HepG2 (cell line): ENCODE results near the gene CDK5RAP2.

ENCODE experiments used
- CTCF ChIP-seq: sonication (generic); formaldehyde crosslinking; IDR thresholded peaks from 2 replicates; pipeline ENCODE4 v1.5.0; 2020; ENCODE audit warnings: mild to moderate bottlenecking, missing genetic modification reagents, moderate library complexity
- NR2F6 ChIP-seq, 2 experiments: IDR thresholded peaks; 2 replicates each; pipeline ENCODE4 v1.6.1; 2016; ENCODE audit warnings: antibody characterized with exemption in 1 of 2, mild to moderate bottlenecking in 1 of 2
- PRDM15 ChIP-seq: sonication (generic); formaldehyde crosslinking; IDR thresholded peaks from 2 replicates; pipeline ENCODE4 v1.4.0; 2020; ENCODE audit warnings: missing genetic modification reagents
- STAT5B ChIP-seq: sonication (generic); formaldehyde crosslinking; IDR thresholded peaks from 2 replicates; pipeline ENCODE4 v1.4.0; 2020; ENCODE audit warnings: missing genetic modification reagents
- TAF1 ChIP-seq: sonication (generic); formaldehyde crosslinking; IDR thresholded peaks from 2 replicates; pipeline ENCODE4 v1.4.0; 2020; ENCODE audit warnings: missing genetic modification reagents
- TFE3 ChIP-seq: IDR thresholded peaks from 2 replicates; pipeline ENCODE4 v1.6.1; 2016

DNA sequence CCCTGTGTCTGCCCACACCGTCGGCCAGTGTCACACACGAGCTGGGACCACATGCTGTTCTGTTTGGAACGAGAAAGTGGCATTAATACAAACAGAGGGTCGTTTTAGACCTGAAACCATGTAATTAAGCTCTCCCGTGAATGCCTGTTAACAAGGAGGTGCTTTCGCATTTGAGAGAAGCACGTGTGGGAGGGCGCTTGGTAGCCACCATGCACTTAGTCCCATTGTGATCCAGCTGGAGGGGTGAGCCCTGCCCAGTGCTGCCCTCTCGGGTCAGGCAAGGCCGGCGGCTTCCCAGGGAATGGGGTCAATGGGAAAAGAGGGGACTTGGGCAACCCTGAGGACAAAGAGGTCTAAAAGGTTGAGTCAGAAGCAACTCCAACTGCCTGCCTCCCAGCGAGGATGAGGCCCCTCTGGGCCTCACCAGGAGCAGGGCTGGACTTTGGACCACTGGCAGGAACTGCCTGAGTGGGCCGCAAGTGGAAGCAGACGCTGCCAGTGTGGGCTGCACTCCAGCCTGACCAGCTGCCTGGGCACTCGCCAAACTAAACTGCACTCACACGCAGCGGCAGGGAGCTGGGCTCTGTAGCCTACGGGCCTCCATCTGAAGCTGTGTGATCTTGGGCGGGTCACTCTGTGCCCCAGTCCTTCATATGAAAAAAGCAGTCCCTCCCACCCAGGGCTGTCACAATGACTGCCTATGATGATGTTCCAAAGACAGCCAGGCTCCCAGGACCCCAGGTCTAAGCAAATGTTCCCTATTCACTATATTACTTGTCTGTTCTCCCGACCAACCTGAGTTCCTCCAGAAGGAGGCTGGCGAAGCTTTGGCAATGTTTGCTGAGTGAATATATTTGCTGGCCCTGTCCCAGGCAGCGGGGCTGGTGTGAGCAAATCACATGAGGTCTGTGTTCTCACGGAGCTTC is 195.7 kb downstream of the CDK5RAP2 start:
- TF ChIP-seq CTCF (CRISPR knock-in tag): peak; percentile 66
- TF ChIP-seq TAF1 (CRISPR knock-in tag): peak; percentile 64; the same call in 1 of the 2 replicates
- TF ChIP-seq STAT5B (CRISPR knock-in tag): no peak
- peak; percentile 83 for TF ChIP-seq NR2F6 (IDR thresholded peaks at IDR 0.05)
- TF ChIP-seq NR2F6 (CRISPR knock-in tag; IDR thresholded peaks at IDR 0.05): peak; percentile 75
- TF ChIP-seq PRDM15: peak; percentile 41; the same call in 1 of the 2 replicates
- no peak for TF ChIP-seq TFE3
